ENCODE data around the gene NLRP1.

NLRP1 gene

DNA sequence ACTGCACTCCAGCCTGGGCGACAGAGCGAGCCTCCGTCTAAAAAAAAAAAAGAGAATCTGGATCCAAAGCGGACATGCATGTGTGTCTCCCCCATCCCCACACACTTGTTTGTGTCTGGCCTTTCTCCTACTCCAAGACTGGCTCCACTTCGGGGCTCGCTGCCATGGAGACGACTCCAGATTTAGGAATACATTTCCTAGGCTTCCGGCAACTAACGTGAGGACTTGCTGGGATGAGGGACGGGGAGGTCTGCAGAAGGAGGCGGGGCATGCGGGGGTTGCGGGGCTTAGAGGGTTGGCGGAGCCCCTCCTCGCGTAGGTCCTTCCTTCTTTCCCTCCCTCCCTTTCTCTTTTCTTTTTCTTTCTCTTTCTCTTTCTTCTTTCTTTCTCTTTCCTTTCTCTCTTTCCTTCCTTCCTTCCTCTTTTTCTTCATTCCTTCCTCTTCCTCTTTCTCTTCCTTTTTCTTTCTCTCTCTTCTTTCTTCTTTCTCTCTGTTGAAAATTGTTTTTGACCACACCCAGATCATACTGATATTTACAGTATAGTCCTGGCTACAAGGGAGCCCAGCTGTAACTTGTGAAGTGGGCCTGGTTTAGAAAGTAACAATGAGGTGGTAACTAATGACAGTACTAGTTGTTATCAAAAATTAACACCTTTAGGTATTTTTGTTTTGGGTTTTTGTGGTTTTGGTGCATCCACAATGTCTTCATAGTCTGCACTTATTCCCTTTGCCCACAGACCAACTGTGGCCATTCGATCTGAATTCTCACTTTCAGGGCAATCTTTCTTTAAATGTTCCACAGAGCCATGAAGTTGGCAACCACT lies 72.7 kb downstream of the NLRP1 start:
- DNase-seq, result no peak

- DNase-seq, result no peak
These were observed 73.5 kb downstream of the NLRP1 start for GRCh38 chr17:5510771-5511170.

DNA sequence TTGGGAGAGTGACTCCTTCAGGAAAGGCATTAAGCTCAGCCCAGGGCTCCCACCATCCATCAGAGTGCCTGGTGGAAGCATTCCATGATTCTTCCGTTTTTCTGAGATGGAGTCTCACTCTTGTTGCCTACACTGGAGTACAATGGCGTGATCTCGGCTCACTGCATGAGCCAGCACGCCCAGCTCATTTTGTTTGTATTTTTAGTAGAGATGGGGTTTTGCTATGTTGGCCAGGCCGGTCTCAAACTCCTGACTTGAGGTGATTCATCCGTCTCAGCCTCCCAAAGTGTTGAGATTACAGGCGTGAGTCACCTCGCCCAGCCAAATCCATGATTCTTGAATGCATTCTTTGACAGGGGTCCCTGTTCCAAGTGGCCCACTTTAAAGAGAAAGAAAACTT lies 74.8 kb downstream of the NLRP1 start:
- DNase-seq, result no peak

- DNase-seq, result no peak
These were observed 75.5 kb downstream of the NLRP1 start for GRCh38 chr17:5508810-5509209.

DNA sequence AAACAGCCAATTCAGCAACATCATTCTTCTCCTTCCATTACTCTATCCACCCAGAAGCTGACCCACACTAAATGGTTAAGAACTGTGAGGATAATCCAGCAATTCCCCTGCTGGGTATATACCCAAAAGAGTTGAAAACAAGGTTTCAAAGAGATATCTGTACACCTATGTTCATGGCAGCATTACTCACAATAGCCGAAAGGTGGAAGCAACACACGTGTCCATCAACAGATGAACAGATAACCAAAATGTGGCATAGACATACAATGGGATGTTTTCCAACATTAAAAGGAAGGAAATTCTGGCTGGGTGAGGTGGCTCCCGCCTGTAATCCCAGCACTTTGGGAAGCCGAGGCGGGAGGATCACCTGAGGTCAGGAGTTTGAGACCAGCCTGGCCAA lies 78.0 kb downstream of the NLRP1 start:
- DNase-seq, result no peak

- no peak for DNase-seq
These were observed 81.8 kb downstream of the NLRP1 start for GRCh38 chr17:5502552-5502951.

GRCh38 chr17:5501685-5502084 lies 82.6 kb downstream of the NLRP1 start:
- no peak for DNase-seq

DNA sequence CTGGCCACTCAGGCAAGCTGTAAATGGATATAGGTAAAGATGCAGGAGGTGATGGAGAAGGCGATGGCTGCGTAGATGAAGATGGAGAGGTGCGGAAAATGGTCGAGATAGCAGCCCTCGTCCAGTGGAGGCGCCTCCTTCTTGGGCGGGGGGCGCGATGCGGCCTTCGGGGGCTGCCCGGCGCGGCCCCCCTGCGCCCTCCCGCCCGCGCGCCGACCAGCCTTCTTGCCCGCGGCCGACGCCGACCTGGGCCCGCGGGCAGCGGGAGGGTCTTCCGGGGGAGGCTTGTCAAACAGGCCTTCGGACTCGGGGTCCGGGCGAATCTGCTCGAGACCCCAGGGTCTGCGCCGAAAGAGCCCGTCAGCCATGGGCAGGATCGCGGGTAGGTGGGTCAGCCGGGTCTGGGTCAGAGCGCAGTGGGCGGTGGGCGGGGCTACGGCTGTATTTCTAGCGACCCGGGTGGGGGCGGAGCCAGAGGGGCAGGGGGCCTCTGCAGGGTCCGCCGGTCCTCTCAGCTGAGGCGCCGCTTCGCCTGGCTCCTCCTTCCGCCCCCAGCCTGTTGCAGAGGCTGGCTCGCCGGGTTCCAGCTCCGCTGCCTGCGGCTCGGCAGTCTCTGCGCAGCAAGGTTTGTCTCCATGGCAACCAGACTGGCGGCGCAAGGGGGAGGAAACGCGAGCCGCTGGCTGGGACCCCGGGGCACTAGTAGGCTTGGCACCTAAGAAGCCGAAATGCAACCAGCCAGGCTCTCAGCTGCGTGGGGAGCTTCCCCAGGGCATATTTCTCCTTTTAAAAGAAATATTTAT lies 83.5 kb downstream of the NLRP1 start:
- DNase-seq, result peak in 1 of 2 donors; percentile 16

DNA sequence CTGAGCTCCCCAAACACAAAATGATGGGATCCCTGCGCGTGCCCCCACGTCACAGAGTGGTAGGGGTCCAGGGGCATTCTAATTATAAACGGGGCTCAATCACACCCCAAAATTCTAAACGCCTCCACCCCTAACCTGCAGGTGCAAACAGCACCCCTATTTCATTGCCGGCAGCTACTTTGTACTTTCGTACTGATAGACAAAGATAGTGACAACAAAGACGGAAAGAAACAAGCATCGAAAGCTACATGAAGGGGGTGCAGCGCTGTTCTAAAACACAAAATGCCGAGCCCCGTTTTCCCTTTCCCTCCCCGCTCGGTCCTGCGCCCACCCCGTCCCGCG lies 84.1 kb downstream of the NLRP1 start:
- DNase-seq, result no peak

DNA sequence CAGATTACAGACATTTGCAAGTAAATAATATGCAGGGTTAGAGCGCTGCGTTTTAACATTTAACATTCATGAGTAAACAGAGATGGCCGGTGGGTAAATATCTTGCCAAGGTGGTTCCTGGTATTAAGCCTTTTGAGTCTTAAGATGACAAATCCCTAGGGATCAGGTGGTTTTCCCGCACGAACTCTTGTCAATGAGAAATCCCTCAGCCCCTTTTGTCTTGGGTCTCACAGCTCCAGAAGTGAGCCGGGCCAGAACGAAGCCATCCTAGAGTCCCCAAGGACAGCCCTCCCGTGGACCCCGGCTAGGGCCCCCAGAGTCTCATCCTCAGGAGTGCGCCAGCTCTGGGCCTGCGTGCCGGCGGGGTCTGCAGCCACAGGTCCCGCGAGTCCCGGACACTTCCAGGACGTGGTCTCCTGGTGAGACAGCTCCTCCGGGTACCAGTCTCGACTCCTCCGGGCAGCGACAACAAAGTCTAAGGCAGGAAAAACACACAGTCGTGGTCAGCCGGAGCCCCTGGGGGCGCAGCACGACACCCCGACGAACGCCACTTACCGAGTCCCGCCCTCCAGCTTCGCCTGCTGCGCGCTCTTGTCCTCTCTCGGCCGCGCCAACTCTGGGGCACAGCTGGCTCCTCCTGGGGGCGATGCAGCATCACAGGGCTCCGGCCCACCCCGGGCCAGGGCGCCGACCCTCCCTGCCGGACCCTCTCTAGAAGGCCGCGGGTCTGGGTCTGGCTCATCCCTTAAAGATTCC lies 84.7 kb downstream of the NLRP1 start:
- DNase-seq, result no peak

GRCh38 chr17:5492970-5493369 lies 91.3 kb downstream of the NLRP1 start:
- DNase-seq, result no peak

DNA sequence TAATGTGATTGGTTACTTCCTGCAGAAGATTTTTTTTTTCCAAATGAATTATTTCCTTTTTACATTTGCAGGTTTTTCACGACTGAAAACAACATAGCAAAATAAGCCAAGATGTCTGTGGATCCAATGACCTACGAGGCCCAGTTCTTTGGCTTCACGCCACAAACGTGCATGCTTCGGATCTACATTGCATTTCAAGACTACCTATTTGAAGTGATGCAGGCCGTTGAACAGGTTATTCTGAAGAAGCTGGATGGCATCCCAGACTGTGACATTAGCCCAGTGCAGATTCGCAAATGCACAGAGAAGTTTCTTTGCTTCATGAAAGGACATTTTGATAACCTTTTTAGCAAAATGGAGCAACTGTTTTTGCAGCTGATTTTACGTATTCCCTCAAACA lies 95.6 kb downstream of the NLRP1 start:
- DNase-seq, result no peak

DNA sequence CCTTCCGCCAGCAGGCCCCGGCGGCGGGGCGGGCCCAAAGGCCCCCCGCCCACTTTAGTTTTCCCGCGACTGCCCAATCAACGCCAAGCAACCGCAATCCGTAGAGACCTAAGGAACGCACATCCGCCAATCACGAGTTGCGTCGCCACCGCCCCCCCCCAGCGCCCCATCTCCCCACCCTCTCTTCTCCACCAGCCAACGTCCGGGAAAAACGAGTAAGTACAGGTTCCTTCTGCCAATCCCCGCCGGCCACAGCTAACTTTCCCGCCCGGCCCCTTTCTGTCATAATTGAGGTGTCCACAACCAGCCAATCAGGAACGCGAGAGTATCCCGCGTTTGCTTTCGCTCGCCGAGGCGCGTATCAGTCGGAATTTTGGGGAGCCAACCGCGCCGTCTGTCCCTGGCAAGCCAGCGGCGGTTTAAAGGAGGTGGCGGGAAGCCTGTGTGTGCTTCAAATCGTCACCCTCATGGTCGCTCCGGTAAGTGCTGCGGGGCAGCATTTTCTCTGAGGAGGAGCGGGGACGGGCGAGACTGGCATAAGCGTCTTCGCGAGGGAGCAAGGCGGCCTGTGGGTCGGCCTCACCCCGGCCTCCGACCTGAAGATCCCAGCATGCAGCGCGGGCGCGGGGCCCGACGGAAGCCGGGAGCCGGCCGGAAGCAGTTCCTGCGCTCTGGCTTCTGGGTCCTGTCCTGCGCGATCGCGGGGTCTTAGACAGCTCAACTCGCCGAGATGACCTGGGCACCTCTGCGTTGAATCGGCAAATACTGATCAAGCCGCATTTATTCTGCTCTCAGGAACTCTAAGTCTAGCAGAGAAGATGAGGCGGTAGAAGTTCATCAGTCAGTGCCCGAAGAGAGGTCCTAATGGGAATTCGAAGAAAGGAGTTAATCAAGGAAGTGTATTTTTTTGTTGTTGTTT lies 97.8 kb downstream of the NLRP1 start, which contains the start of gene MIS12:
Gene MIS12 (plus strand): TSS at position 361 of the 919 bp plus-strand sequence. CDS start 2,297 bp downstream, outside the sequence.
- DNase-seq, result peak; percentile 98 to 99

DNA sequence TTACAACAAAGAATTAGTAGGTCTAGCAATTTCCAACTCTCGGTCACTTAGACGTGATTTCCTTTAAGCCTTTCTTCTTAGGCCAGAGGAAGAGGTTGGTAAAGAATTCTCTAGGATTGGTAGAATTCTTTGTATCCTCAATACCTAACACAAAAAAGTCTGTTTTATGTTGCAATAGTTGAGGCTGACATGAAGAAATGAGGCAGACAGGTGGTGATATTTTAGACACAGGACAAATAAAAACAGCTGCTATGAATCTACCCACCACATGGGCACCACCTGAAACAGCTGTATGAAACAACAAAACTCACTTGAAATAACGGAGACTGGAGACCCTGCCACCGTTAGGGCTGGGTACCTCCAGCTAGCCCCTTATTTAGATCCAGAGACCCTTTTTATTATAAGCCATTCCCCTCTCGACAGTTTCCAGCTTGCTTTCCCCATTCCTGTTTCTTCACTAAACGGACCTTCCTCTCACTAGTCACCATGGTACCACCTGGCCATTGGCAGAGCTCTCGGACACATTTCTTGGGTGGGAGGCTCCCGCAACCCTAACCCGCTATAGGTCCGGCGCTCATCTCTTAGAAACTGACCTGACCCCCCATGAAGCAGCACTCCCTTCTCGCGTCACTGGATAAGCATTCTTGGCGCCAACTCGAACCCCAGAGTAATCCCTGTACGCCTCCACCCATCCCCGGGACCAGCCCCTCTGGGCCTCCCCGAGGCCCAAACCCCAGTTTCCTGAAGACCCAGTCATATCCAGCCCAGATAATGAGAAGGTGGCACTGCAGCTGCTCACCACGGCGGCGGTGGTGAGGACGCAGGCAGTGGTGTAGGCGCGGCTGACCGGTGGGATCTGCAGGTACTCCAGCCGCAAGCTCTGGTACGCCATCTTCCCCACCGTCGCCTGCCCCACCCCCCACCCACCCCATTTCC lies 98.8 kb downstream of the NLRP1 start, which contains the start of gene DERL2:
Gene DERL2 (minus strand): TSS at position 909 of the 936 bp plus-strand sequence. CDS start 17 bp downstream, at position 892.
- peak; percentile 2 to 13 for DNase-seq

- DNase-seq, result no peak
These were observed 102.9 kb downstream of the NLRP1 start for GRCh38 chr17:5481451-5481850.

GRCh38 chr17:5480962-5481361 lies 103.3 kb downstream of the NLRP1 start:
- DNase-seq, result no peak

DNA sequence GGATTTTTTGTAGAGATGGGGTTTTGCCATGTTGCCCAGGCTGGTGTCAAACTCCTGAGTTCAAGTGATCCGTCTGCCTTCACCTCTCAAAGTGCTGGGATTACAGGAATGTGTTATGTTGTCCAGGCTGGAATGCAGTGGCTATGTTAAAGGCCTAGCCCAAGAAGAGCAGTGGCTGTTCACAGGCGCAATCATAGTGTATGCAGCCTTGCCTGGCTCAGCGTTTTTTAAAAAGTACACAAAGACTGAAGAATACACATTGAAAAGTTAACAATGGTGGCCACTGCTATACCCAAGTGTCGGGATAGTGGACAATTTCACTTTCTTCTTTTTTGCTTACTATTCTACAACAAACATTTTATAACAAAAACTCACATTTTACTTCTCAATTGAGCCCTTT lies 105.3 kb downstream of the NLRP1 start:
- DNase-seq, result no peak

- no peak for DNase-seq
These were observed 110.4 kb downstream of the NLRP1 start for GRCh38 chr17:5473906-5474305.

GRCh38 chr17:5472511-5472910 lies 111.8 kb downstream of the NLRP1 start:
- no peak for DNase-seq

DNA sequence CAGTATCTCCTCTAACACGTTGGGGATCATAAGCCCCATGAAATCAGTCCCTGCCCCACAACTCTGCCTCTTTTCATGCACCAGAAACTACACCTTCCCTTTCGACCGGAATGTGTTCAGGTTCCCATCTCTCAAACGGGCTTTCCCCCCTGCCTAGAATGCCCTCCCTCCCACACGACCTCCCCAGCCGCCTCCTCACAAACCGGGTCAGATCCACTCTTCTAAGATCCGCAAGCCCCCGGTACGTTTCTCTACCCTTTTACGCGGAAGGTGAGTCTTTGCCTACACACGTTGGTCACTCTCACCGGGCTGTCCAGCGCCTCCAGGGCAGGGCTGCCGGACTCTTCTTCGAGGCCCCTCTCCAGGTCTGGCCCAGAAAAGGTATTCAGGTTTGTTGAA lies 116.2 kb downstream of the NLRP1 start:
- no peak for DNase-seq

DNA sequence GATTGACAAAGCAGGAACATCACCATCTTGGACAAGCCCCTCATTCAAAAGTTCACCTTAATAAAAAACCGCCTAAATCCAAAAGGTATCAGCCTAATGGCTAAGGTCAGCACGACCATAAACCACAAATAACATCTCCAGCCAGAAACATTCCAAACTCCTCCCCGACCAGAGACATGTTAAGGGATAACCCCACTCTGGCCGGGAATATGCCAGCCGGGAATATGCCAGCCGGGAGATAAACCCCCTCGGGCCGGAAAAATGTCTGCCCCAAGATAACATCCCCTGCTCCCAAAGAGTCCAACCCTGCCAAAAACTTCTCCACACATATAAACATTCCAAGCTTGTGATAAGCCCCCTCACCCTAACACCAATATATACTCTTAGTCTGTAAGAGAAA lies 116.9 kb downstream of the NLRP1 start:
- no peak for DNase-seq
